ENCODE results near the gene ADTRP. TPM values are rescaled to one million over a fixed set of nuclear protein-coding genes. Genes with fewer than 3 reads are reported as not detected.

Gene ADTRP
- polyA plus RNA-seq, 1 donor (not counting 4 experiments of a cell fraction or from before 2014, with no cell fraction given) = 16.7 TPM

- H4K20me1 ChIP-seq (ENCODE audit: control insufficient read depth, extremely low read depth, insufficient read depth, low read length) = no peaks in the 10 kb centered on the region
- no peaks in the 10 kb centered on the region for H3K27me3 ChIP-seq (ENCODE audit: control insufficient read depth, extremely low read depth, insufficient read depth, low read length)
- H2AFZ ChIP-seq (ENCODE audit: control insufficient read depth, low read length) = no peak overlapping the region
- TF ChIP-seq EZH2 (IDR thresholded peaks at IDR 0.05; ENCODE audit: low read length) = no peak
- TF ChIP-seq CTCF (optimal IDR thresholded peaks at IDR 0.05 in 1 of 3, IDR thresholded peaks at IDR 0.05 in 1 of 3, conservative IDR thresholded peaks at IDR 0.05 in 1 of 3; ENCODE audit: extremely low read depth in 1 of 3, insufficient read depth in 2 of 3, low read length in 3 of 3) = no peak
- DNase-seq (ENCODE audit: low read depth, low spot score) = no peak
- peak overlapping the region; percentile 100 for H3K27ac ChIP-seq (ENCODE audit: control insufficient read depth, insufficient read depth, low read length)
- H3K9ac ChIP-seq (ENCODE audit: control insufficient read depth, extremely low read depth, insufficient read depth, low read length) = peak overlapping the region; percentile 92
- H3K4me2 ChIP-seq (ENCODE audit: control insufficient read depth, extremely low read depth, insufficient read depth, low read depth, low read length) = peak overlapping the region; percentile 89
- H3K36me3 ChIP-seq (ENCODE audit: control insufficient read depth in 2 of 2, extremely low read depth in 1 of 2, insufficient read depth in 2 of 2, low read length in 2 of 2) = no peaks in the 10 kb centered on the region
- FAIRE-seq = no peak
- H3K9me3 ChIP-seq (ENCODE audit: control insufficient read depth, low read depth, low read length) = no peaks in the 10 kb centered on the region
- peak overlapping the region; percentile 32 to 67 (median 60) for H3K4me3 ChIP-seq (ENCODE audit: control insufficient read depth in 2 of 3, extremely low read depth in 1 of 3, insufficient read depth in 2 of 3, low read depth in 1 of 3, low read length in 3 of 3)
- H3K9me1 ChIP-seq (ENCODE audit: control insufficient read depth, extremely low read depth, insufficient read depth, low read length) = no peaks in the 10 kb centered on the region
- dilution Hi-C loops (cut with MboI; ENCODE audit: extremely low pct_ligation_motif_present, low sequenced_read_pairs) = no loop called here
- H3K79me2 ChIP-seq (ENCODE audit: control insufficient read depth, insufficient read depth, low read length) = no peaks in the 10 kb centered on the region
- peaks cover 75% of the 10 kb centered on the region for H3K4me1 ChIP-seq (ENCODE audit: control insufficient read depth, extremely low read depth, insufficient read depth, low read length)
These were observed 8.6 kb downstream of the ADTRP start for GRCh38 chr6:11769811-11770545.

GRCh38 chr6:11769244-11769643, 9.4 kb downstream of the ADTRP start:
- Histone ChIP-seq H3K27ac (ENCODE audit: control insufficient read depth, insufficient read depth, low read length) (peak overlapping the region; percentile 100), H2AFZ (ENCODE audit: control insufficient read depth, low read length) (no peak overlapping the region), H3K4me3 (ENCODE audit: control insufficient read depth in 2 of 3, extremely low read depth in 1 of 3, insufficient read depth in 2 of 3, low read depth in 1 of 3, low read length in 3 of 3) (peak overlapping the region in 2 of 3 experiments; percentile 60 to 67), H3K79me2 (ENCODE audit: control insufficient read depth, insufficient read depth, low read length) (no peaks in the 10 kb centered on the region), H3K27me3 (ENCODE audit: control insufficient read depth, extremely low read depth, insufficient read depth, low read length) (no peaks in the 10 kb centered on the region), H3K9me1 (ENCODE audit: control insufficient read depth, extremely low read depth, insufficient read depth, low read length) (no peaks in the 10 kb centered on the region), H3K4me2 (ENCODE audit: control insufficient read depth, extremely low read depth, insufficient read depth, low read depth, low read length) (peak overlapping the region; percentile 89), H4K20me1 (ENCODE audit: control insufficient read depth, extremely low read depth, insufficient read depth, low read length) (no peaks in the 10 kb centered on the region), H3K9ac (ENCODE audit: control insufficient read depth, extremely low read depth, insufficient read depth, low read length) (peak overlapping the region; percentile 92), H3K9me3 (ENCODE audit: control insufficient read depth, low read depth, low read length) (no peaks in the 10 kb centered on the region), H3K4me1 (ENCODE audit: control insufficient read depth, extremely low read depth, insufficient read depth, low read length) (peaks cover 76% of the 10 kb centered on the region), H3K36me3 (ENCODE audit: control insufficient read depth in 2 of 2, extremely low read depth in 1 of 2, insufficient read depth in 2 of 2, low read length in 2 of 2) (no peaks in the 10 kb centered on the region)
- dilution Hi-C loops (cut with MboI; ENCODE audit: extremely low pct_ligation_motif_present, low sequenced_read_pairs) = no loop called here
- FAIRE-seq (peak; percentile 64), DNase-seq (ENCODE audit: low read depth, low spot score) (no peak)
- TF ChIP-seq EZH2 (IDR thresholded peaks at IDR 0.05; ENCODE audit: low read length) = no peak
